ENCODE data around the gene SESN1. TPM values are rescaled to one million over a fixed set of nuclear protein-coding genes. Genes with fewer than 3 reads are reported as not detected.

SESN1 gene
- total and polyA plus RNA-seq, 3 donors from 2014 or later: 82.0 to 152 (median 132) TPM

DNA sequence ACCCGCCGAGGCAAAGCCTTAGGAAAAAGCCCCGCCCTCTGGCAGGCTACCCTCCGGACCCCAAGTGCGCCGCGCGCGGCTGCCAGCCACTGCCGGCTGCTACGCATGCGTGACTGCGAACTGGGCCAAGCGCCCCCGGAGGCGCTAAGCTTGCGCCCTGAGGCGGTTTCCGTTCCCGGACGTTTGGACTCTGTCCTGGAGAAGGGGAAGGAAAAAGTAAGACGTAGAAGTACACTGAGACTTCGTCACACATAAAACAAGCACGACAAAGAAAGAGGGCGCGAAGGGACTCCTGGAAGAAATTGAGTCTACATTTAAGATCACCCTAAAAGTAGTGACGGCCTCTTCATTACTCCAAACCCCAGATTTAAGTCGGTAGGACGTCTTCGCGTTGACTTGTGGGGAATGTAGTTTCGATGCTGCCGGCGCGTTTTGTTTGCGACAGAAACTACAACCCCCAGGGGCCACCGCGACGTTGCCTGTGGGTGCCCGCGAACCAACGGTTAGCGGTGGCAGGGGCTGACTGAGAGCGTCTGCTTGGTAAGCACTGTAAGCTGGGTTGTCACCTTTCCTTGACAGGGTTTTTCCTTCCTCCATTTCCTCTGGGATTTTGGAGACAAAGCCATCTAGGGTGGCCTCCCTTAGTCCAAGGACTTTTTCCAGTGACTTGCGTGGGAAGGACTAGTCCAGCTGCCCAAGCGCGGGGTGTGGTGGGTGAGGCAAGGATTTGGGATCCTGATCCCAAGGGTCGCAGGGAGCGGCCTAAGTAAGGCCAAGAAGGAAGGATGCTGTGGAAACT is 589 bp upstream of the SESN1 start, which contains the start of gene CEP57L1:
Gene CEP57L1, plus strand, starts transcription at position 472 of the 799 bp plus-strand sequence. CDS start 49,715 bp downstream, outside the sequence.
- no peaks in the 10 kb centered on the region for H3K36me3 ChIP-seq (ENCODE audit: low read depth, missing control alignments)
- TF ChIP-seq POLR2A (IDR thresholded peaks at IDR 0.05): no peak
- TF ChIP-seq, protein P1, sequence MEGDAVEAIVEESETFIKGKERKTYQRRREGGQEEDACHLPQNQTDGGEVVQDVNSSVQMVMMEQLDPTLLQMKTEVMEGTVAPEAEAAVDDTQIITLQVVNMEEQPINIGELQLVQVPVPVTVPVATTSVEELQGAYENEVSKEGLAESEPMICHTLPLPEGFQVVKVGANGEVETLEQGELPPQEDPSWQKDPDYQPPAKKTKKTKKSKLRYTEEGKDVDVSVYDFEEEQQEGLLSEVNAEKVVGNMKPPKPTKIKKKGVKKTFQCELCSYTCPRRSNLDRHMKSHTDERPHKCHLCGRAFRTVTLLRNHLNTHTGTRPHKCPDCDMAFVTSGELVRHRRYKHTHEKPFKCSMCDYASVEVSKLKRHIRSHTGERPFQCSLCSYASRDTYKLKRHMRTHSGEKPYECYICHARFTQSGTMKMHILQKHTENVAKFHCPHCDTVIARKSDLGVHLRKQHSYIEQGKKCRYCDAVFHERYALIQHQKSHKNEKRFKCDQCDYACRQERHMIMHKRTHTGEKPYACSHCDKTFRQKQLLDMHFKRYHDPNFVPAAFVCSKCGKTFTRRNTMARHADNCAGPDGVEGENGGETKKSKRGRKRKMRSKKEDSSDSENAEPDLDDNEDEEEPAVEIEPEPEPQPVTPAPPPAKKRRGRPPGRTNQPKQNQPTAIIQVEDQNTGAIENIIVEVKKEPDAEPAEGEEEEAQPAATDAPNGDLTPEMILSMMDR (IDR thresholded peaks at IDR 0.05): peak in 2 of 3 experiments; percentile 9 to 12
- no peaks in the 10 kb centered on the region for H3K9me3 ChIP-seq
- peak within 1 kb of the TSS; percentile 96 to 98 for H3K27ac ChIP-seq
- no peaks in the 10 kb centered on the region for H3K27me3 ChIP-seq
- peaks cover 26% of the 10 kb centered on the region for H3K4me1 ChIP-seq
- WGBS, 2 donors: 0 to 1% methylated on average over 40 to 49 of the region's 49 CpGs
- H3K4me3 ChIP-seq: peak within 1 kb of the TSS; percentile 70 to 89
- intact Hi-C loops (cut with DNase I; ENCODE audit: low total_unique reads): no loop called here
- DNase-seq: peak; percentile 97

GRCh38 chr6:109093732-109094415 is 772 bp downstream of the SESN1 start:
- no peaks in the 10 kb centered on the region for H3K9me3 ChIP-seq
- TF ChIP-seq POLR2A (IDR thresholded peaks at IDR 0.05): no peak
- TF ChIP-seq, protein P1 (IDR thresholded peaks at IDR 0.05): no peak
- intact Hi-C loops (cut with DNase I; ENCODE audit: low total_unique reads): no loop called here
- H3K27ac ChIP-seq: peak overlapping the region; percentile 96 to 98
- WGBS, 2 donors: 0 to 1% methylated on average over 19 of the region's 19 CpGs
- peaks cover 34% of the 10 kb centered on the region for H3K4me1 ChIP-seq
- no peaks in the 10 kb centered on the region for H3K36me3 ChIP-seq (ENCODE audit: low read depth, missing control alignments)
- no peak for DNase-seq
- H3K27me3 ChIP-seq: no peaks in the 10 kb centered on the region
- peak overlapping the region; percentile 70 to 89 for H3K4me3 ChIP-seq

GRCh38 chr6:109092074-109092473 is 2.6 kb downstream of the SESN1 start:
- DNase-seq: no peak
- Histone ChIP-seq H3K36me3 (ENCODE audit: low read depth, missing control alignments) (no peaks in the 10 kb centered on the region), H3K4me1 (peaks cover 47% of the 10 kb centered on the region), H3K27me3 (no peaks in the 10 kb centered on the region), H3K9me3 (no peaks in the 10 kb centered on the region), H3K4me3 (peak overlapping the region in 1 of 2 donors; percentile 89), H3K27ac (no peak overlapping the region)
- TF ChIP-seq POLR2A (IDR thresholded peaks at IDR 0.05): no peak
- TF ChIP-seq, protein P1 (IDR thresholded peaks at IDR 0.05): no peak
- 20 to 23% methylated on average over 1 of the region's 1 CpG for WGBS, 2 donors
- intact Hi-C loops (cut with DNase I; ENCODE audit: low total_unique reads): no loop called here

DNA sequence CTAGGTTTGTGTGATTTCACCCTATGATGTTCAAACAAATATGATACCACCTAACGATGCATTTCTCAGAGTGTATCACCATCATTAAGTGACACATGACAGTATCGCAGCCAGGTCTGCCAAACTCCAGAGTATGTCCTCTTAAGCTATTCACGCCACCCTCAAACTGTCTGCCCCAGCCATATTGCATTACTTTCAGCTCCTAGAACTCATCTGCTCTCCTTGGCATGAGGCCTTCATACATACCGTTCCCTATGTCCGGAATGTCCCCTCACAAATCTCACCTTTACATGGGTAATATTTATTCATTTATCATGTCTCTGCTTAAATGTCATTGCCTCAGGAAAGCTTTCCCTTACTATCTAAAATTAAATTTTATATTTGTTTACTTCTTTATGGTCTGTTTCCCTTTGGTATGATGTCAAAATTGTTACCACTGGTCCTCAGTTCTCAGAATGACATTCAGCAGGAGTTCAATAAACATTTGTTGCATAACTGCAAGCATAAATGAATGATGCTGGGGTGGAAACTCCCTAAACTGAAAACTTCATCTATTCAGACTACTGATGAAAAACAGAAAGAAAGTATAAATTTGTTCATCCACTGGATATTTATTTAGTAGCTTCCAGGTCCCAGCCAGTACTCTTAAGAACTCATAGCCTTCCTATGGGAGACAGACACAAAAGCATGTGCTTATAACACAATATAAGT is 3.2 kb downstream of the SESN1 start:
- Histone ChIP-seq H3K36me3 (ENCODE audit: low read depth, missing control alignments) (no peaks in the 10 kb centered on the region), H3K27ac (no peak overlapping the region), H3K9me3 (no peaks in the 10 kb centered on the region), H3K27me3 (no peaks in the 10 kb centered on the region), H3K4me1 (peaks cover 45% of the 10 kb centered on the region), H3K4me3 (no peak overlapping the region)
- TF ChIP-seq, protein P1 (IDR thresholded peaks at IDR 0.05): no peak
- no peak for TF ChIP-seq POLR2A (IDR thresholded peaks at IDR 0.05)
- intact Hi-C loops (cut with DNase I; ENCODE audit: low total_unique reads): no loop called here
- no peak for DNase-seq
- WGBS, 2 donors: 89 to 90% methylated on average over 5 of the region's 5 CpGs
